ENCODE measurements around the gene ABCD2. TPM values are rescaled to one million over a fixed set of nuclear protein-coding genes. Genes with fewer than 3 reads are reported as not detected.
"Not testable (repeated sequence)": the region's sequence is repeated elsewhere in the genome, so short reads cannot be mapped to it uniquely, and the experiment has no call there.

ABCD2 gene
- total RNA-seq, 2 experiments from 2014 or later, result 1.6 to 2.2 TPM

DNA sequence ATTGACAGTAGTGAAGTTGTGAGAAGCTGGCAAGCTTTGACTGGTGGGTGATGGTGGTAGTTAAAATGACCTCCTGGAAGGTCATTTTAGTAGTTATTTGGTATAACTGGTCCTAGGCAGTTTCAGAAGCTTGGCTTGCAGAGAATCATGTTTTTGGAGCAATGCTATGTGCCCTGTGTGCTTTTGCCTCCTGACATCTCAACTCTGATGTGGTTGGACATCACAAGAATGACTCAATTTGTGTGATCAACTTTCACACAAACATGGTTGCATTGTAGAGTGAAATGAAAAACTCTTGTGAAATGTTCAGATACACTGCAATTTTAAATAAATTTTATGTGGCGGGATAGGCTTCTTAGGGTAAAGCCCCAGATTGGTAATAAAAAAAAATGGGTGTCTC lies 8.3 kb upstream of the ABCD2 start:
- peaks cover 46% of the 10 kb centered on the region for H3K4me1 Mint-ChIP-seq (ENCODE audit: low read depth)
- H3K9me3 Mint-ChIP-seq, result no peaks in the 10 kb centered on the region
- no peaks in the 10 kb centered on the region for H3K27me3 Mint-ChIP-seq
- Histone ChIP-seq H3K27ac (ENCODE audit: low read depth in 1 of 2, low read length in 2 of 2) (peak overlapping the region in 1 of 2 donors; percentile 31), H3K4me1 (ENCODE audit: insufficient read depth, low read length) (peaks cover 20% of the 10 kb centered on the region), H3K27me3 (ENCODE audit: control insufficient read depth in 1 of 2, insufficient read depth in 2 of 2, low read length in 2 of 2) (no peaks in the 10 kb centered on the region), H3K36me3 (ENCODE audit: insufficient read depth, low read length) (no peaks in the 10 kb centered on the region), H3K4me3 (ENCODE audit: low read length) (no peak overlapping the region), H3K9me3 (ENCODE audit: control insufficient read depth in 1 of 2, insufficient read depth in 1 of 2, low read length in 2 of 2) (peaks cover 0 to 3% of the 10 kb centered on the region in 2 experiments)
- ChIA-PET POLR2A (interaction anchor here (1.3 to 2.6 kb wide), 2 partner anchors 8 to 56 kb away, joined by 4 to 33 read pairs; partner anchors contain the start of gene ABCD2), CTCF (interaction anchor here (2.2 kb wide), 1 partner anchor 8 kb away, joined by 11 read pairs; the partner anchor contains the start of gene ABCD2)
- DNase-seq (peak in 2 of 14 experiments; percentile 23 to 27), ATAC-seq (ENCODE audit: poor library complexity) (peak; percentile 29)
- H3K4me3 Mint-ChIP-seq, result peak overlapping the region; percentile 30
- TF ChIP-seq, protein P1, sequence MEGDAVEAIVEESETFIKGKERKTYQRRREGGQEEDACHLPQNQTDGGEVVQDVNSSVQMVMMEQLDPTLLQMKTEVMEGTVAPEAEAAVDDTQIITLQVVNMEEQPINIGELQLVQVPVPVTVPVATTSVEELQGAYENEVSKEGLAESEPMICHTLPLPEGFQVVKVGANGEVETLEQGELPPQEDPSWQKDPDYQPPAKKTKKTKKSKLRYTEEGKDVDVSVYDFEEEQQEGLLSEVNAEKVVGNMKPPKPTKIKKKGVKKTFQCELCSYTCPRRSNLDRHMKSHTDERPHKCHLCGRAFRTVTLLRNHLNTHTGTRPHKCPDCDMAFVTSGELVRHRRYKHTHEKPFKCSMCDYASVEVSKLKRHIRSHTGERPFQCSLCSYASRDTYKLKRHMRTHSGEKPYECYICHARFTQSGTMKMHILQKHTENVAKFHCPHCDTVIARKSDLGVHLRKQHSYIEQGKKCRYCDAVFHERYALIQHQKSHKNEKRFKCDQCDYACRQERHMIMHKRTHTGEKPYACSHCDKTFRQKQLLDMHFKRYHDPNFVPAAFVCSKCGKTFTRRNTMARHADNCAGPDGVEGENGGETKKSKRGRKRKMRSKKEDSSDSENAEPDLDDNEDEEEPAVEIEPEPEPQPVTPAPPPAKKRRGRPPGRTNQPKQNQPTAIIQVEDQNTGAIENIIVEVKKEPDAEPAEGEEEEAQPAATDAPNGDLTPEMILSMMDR (IDR thresholded peaks at IDR 0.05), result no peak
- H3K27ac Mint-ChIP-seq, result peak overlapping the region; percentile 80
- no peaks in the 10 kb centered on the region for H3K36me3 Mint-ChIP-seq (ENCODE audit: low read depth)
- intact Hi-C loops (cut with DNase I, micrococcal nuclease), result loop anchor here in 1 of 2 experiments (10.0 kb wide), 1 partner anchor 57 kb away; no protein-coding TSS in a partner anchor

DNA sequence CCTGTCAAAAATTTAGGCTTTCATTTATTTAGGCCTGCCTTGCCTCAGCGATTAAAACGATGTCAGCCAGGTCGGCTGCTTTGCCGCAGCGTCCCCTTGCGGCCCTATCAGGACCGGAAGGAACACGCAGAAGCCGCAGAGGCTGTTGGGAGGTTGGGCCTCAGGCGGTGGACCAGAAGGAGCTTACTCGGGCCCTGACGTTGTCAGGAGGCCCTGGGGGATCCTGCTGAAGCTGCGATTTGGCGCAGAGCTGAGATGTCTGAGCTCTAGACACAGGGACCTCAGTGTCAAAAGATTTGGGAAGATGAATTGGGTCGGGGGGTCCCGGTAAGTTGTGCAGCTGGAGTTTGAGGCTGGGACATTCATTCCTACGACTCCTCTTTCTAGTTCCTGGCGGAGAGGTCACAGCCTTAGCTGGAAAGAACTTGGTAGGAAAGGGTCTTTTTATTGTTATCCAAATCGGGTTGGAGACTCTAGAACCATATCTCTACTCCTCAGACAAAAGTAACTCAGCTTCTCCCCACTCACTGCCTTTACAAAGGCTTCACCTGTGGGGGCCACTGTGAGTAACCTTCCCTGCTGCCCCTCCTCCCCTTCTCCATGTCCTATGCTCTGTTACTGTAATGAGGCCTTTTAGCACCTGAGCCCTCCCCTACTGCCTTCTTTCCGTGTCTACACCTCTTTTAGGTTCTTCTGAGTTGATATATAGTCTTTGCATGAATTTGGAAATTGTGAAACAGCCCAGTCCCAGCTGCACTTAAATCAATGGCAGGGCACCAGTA lies 6.6 kb upstream of the ABCD2 start:
- POLR2A ChIA-PET, result no interaction called here
- CTCF ChIA-PET, result no interaction called here

DNA sequence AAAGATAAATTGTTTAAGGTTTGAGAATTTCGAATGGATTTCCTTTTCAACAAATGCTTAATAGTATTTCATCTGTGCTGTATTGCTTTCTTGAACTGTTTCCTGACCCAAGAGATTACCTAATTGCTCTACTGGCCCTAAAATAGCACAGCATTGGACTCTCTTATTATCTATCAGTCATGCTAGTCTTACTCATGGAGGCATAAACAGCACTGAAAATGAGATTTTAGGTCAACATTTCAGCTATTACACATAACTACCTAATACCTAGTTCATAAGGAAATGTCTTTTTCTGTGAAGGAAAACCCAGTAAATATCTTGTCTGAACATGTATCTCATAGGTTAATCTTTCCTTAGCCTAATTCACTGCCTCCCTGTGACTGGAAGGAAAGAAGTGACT lies 4.3 kb upstream of the ABCD2 start:
- H3K4me3 ChIP-seq (ENCODE audit: low read length), result no peak overlapping the region
- H3K4me1 Mint-ChIP-seq (ENCODE audit: low read depth), result peaks cover 48% of the 10 kb centered on the region
- no peaks in the 10 kb centered on the region for H3K27me3 ChIP-seq (ENCODE audit: control insufficient read depth in 1 of 2, insufficient read depth in 2 of 2, low read length in 2 of 2)
- CTCF ChIA-PET, result no interaction called here
- POLR2A ChIA-PET, result no interaction called here
- TF ChIP-seq, protein P1 (IDR thresholded peaks at IDR 0.05), result no peak
- H3K36me3 Mint-ChIP-seq (ENCODE audit: low read depth), result no peaks in the 10 kb centered on the region
- H3K4me3 Mint-ChIP-seq, result no peak overlapping the region
- no peaks in the 10 kb centered on the region for H3K27me3 Mint-ChIP-seq
- H3K27ac Mint-ChIP-seq, result no peak overlapping the region
- H3K9me3 Mint-ChIP-seq, result no peaks in the 10 kb centered on the region
- peak overlapping the region in 1 of 2 donors; percentile 54 for H3K27ac ChIP-seq (ENCODE audit: low read depth in 1 of 2, low read length in 2 of 2)
- intact Hi-C loops (cut with DNase I, micrococcal nuclease), result loop anchor here (5.0 to 10.0 kb wide), 3 partner anchors 58 to 182 kb away; partner anchors contain the start of gene KIF21A (in 1 of the 2)
- DNase-seq, result no peak
- H3K4me1 ChIP-seq (ENCODE audit: insufficient read depth, low read length), result peaks cover 35% of the 10 kb centered on the region
- no peak for ATAC-seq (ENCODE audit: poor library complexity)
- H3K9me3 ChIP-seq (ENCODE audit: control insufficient read depth in 1 of 2, insufficient read depth in 1 of 2, low read length in 2 of 2), result peaks cover 0 to 3% of the 10 kb centered on the region in 2 experiments
- H3K36me3 ChIP-seq (ENCODE audit: insufficient read depth, low read length), result no peaks in the 10 kb centered on the region

More for the DNA sequence above, 6.6 kb upstream of the ABCD2 start:
- H3K4me1 ChIP-seq (ENCODE audit: insufficient read depth, low read length), result peaks cover 33% of the 10 kb centered on the region
- Mint-ChIP-seq H3K4me1 (ENCODE audit: low read depth) (peaks cover 61% of the 10 kb centered on the region), H3K27me3 (no peaks in the 10 kb centered on the region), H3K36me3 (ENCODE audit: low read depth) (no peaks in the 10 kb centered on the region), H3K27ac (no peak overlapping the region), H3K9me3 (no peaks in the 10 kb centered on the region), H3K4me3 (no peak overlapping the region)
- DNase-seq (no peak), ATAC-seq (ENCODE audit: poor library complexity) (no peak)
- no peak overlapping the region for H3K27ac ChIP-seq (ENCODE audit: low read depth in 1 of 2, low read length in 2 of 2)
- peaks cover 0 to 3% of the 10 kb centered on the region in 2 experiments for H3K9me3 ChIP-seq (ENCODE audit: control insufficient read depth in 1 of 2, insufficient read depth in 1 of 2, low read length in 2 of 2)
- TF ChIP-seq, protein P1 (IDR thresholded peaks at IDR 0.05), result no peak
- H3K36me3 ChIP-seq (ENCODE audit: insufficient read depth, low read length), result no peaks in the 10 kb centered on the region
- no peak overlapping the region for H3K4me3 ChIP-seq (ENCODE audit: low read length)
- no peaks in the 10 kb centered on the region for H3K27me3 ChIP-seq (ENCODE audit: control insufficient read depth in 1 of 2, insufficient read depth in 2 of 2, low read length in 2 of 2)
- intact Hi-C loops (cut with DNase I, micrococcal nuclease), result loop anchor here in 1 of 2 experiments (10.0 kb wide), 1 partner anchor 59 kb away; no protein-coding TSS in a partner anchor

DNA sequence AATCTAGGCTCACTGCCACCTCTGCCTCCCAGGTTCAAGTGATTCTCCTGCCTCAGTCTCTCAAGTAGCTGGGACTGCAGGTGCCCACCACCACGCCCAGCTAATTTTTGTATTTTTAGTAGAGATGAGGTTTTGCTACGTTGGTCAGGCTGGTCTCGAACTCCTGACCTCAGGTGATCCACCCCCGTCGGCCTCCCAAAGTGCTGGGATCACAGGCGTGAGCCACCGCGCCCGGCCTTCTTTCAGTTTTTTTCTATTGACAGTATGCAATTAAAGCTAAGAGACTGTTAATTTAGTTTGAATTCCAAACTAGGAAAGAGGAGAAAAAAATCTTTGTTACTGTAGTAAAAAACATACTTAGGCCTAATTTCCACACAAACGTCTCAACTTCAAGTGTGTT lies 3.6 kb upstream of the ABCD2 start:
- POLR2A ChIA-PET, result interaction anchor here (0.8 kb wide), 1 partner anchor 10 kb away, joined by 3 read pairs; no protein-coding TSS in a partner anchor
- ATAC-seq (ENCODE audit: poor library complexity); H3K4me3 Mint-ChIP-seq; H3K36me3 Mint-ChIP-seq (ENCODE audit: low read depth); H3K9me3 ChIP-seq (ENCODE audit: control insufficient read depth in 1 of 2, insufficient read depth in 1 of 2, low read length in 2 of 2); CTCF ChIA-PET; H3K9me3 Mint-ChIP-seq; H3K36me3 ChIP-seq (ENCODE audit: insufficient read depth, low read length); H3K4me3 ChIP-seq (ENCODE audit: low read length); DNase-seq; H3K27me3 Mint-ChIP-seq; H3K27me3 ChIP-seq (ENCODE audit: control insufficient read depth in 1 of 2, insufficient read depth in 2 of 2, low read length in 2 of 2); H3K27ac Mint-ChIP-seq: not testable (repeated sequence)
- intact Hi-C loops (cut with DNase I, micrococcal nuclease), result loop anchor here (5.0 to 10.0 kb wide), 3 partner anchors 59 to 181 kb away; partner anchors contain the start of gene KIF21A (in 1 of the 2)
- H3K4me1 ChIP-seq (ENCODE audit: insufficient read depth, low read length), result peaks cover 34% of the 10 kb centered on the region
- H3K4me1 Mint-ChIP-seq (ENCODE audit: low read depth), result peaks cover 41% of the 10 kb centered on the region
- peak overlapping the region; percentile 74 to 89 for H3K27ac ChIP-seq (ENCODE audit: low read depth in 1 of 2, low read length in 2 of 2)

Data from CD4-positive, alpha-beta T cell (primary cell).